Measurements from ENCODE around the gene SCAMP2. TPM values are rescaled to one million over a fixed set of nuclear protein-coding genes. Genes with fewer than 3 reads are reported as not detected.
"Not testable (repeated sequence)": the region's sequence is repeated elsewhere in the genome, so short reads cannot be mapped to it uniquely, and the experiment has no call there.

The SCAMP2 gene
- 100 to 1,000 TPM; 108 to 115 TPM for total RNA-seq

GRCh38 chr15:74873036-74873755 lies at the start of gene SCAMP2:
Gene SCAMP2 (minus strand): TSS chr15:74873365. CDS start chr15:74873255, 110 bp downstream.
- Mint-ChIP-seq H3K9me3 (ENCODE audit: low read depth) (no peaks in the 10 kb centered on the region), H3K4me1 (peaks cover 46% of the 10 kb centered on the region), H3K27me3 (no peaks in the 10 kb centered on the region), H3K4me3 (peak within 1 kb of the TSS; percentile 94), H3K36me3 (peaks cover 25% of the 10 kb centered on the region), H3K27ac (peak within 1 kb of the TSS; percentile 94)
- CTCF ChIA-PET = interaction anchor here (0.6 to 6.0 kb wide), 6 partner anchors 21 to 105 kb away, joined by 3 to 67 read pairs (median 3); no protein-coding TSS in a partner anchor
- peak; percentile 93 for ATAC-seq
- DNase-seq = peak; percentile 97

- Mint-ChIP-seq H3K4me1 (peaks cover 16% of the 10 kb centered on the region), H3K27ac (no peak overlapping the region), H3K4me3 (no peak overlapping the region), H3K27me3 (no peaks in the 10 kb centered on the region), H3K9me3 (ENCODE audit: low read depth) (no peaks in the 10 kb centered on the region), H3K36me3 (peaks cover 52% of the 10 kb centered on the region)
- CTCF ChIA-PET = interaction anchor here (0.8 to 3.9 kb wide), 2 partner anchors 19 to 151 kb away, joined by 4 to 15 read pairs; no protein-coding TSS in a partner anchor
- no peak for DNase-seq
- ATAC-seq = no peak
These were observed 47.3 kb upstream of the SCAMP2 start for GRCh38 chr15:74920456-74920855.

- Mint-ChIP-seq H3K36me3 (peaks cover 54% of the 10 kb centered on the region), H3K4me1 (peaks cover 10% of the 10 kb centered on the region), H3K27me3 (no peaks in the 10 kb centered on the region), H3K9me3 (ENCODE audit: low read depth) (no peaks in the 10 kb centered on the region), H3K4me3 (no peak overlapping the region), H3K27ac (no peak overlapping the region)
- CTCF ChIA-PET = interaction anchor here (0.8 to 1.9 kb wide), 2 partner anchors 11 to 13 kb away, joined by 3 to 7 read pairs; partner anchors contain the start of gene FAM219B
- DNase-seq (no peak), ATAC-seq (no peak)
These were observed 44.5 kb upstream of the SCAMP2 start for GRCh38 chr15:74917676-74918075.

- CTCF ChIA-PET; DNase-seq; H3K4me3 Mint-ChIP-seq; H3K9me3 Mint-ChIP-seq (ENCODE audit: low read depth); H3K27me3 Mint-ChIP-seq; ATAC-seq; H3K4me1 Mint-ChIP-seq: not testable (repeated sequence)
- H3K36me3 Mint-ChIP-seq = peaks cover 35% of the 10 kb centered on the region
- peak overlapping the region; percentile 43 for H3K27ac Mint-ChIP-seq
These were observed 40.6 kb upstream of the SCAMP2 start for GRCh38 chr15:74913799-74914198.

- H3K4me1 Mint-ChIP-seq = no peaks in the 10 kb centered on the region
- CTCF ChIA-PET = interaction anchor here (3.9 kb wide), 1 partner anchor 11 kb away, joined by 23 read pairs; no protein-coding TSS in a partner anchor
- no peak overlapping the region for H3K27ac Mint-ChIP-seq
These were observed 39.9 kb upstream of the SCAMP2 start for GRCh38 chr15:74913041-74913440.

GRCh38 chr15:74908635-74909034 lies 35.5 kb upstream of the SCAMP2 start:
- ATAC-seq (no peak), DNase-seq (no peak)
- H3K36me3 Mint-ChIP-seq = peaks cover 22% of the 10 kb centered on the region
- H3K4me1 Mint-ChIP-seq = peaks cover 27% of the 10 kb centered on the region
- H3K9me3 Mint-ChIP-seq (ENCODE audit: low read depth) = no peaks in the 10 kb centered on the region
- no peak overlapping the region for H3K27ac Mint-ChIP-seq
- CTCF ChIA-PET = interaction anchor here (1.1 to 9.0 kb wide), 4 partner anchors 13 to 506 kb away, joined by 4 to 101 read pairs (median 21); no protein-coding TSS in a partner anchor
- no peaks in the 10 kb centered on the region for H3K27me3 Mint-ChIP-seq
- no peak overlapping the region for H3K4me3 Mint-ChIP-seq

More at GRCh38 chr15:74913041-74913440, 39.9 kb upstream of the SCAMP2 start:
- DNase-seq = no peak
- no peak for ATAC-seq
- Mint-ChIP-seq H3K4me3 (no peak overlapping the region), H3K27me3 (no peaks in the 10 kb centered on the region), H3K9me3 (ENCODE audit: low read depth) (no peaks in the 10 kb centered on the region), H3K36me3 (peaks cover 30% of the 10 kb centered on the region)

GRCh38 chr15:74907163-74907870 lies 34.2 kb upstream of the SCAMP2 start:
- Mint-ChIP-seq H3K27ac (peak overlapping the region; percentile 95), H3K36me3 (peaks cover 24% of the 10 kb centered on the region), H3K9me3 (ENCODE audit: low read depth) (no peaks in the 10 kb centered on the region), H3K27me3 (no peaks in the 10 kb centered on the region), H3K4me1 (peaks cover 28% of the 10 kb centered on the region), H3K4me3 (peak overlapping the region; percentile 93)
- CTCF ChIA-PET = interaction anchor here (0.5 to 9.0 kb wide), 18 partner anchors 10 to 272 kb away, joined by 3 to 101 read pairs (median 4); no protein-coding TSS in a partner anchor
- no peak for ATAC-seq
- DNase-seq = no peak

- H3K27me3 Mint-ChIP-seq = no peaks in the 10 kb centered on the region
- CTCF ChIA-PET = interaction anchor here (0.7 to 9.0 kb wide), 24 partner anchors 11 to 283 kb away, joined by 3 to 101 read pairs (median 4); partner anchors contain the start of genes RPP25 and SCAMP2
- peak within 1 kb of the TSS; percentile 93 for H3K4me3 Mint-ChIP-seq
- peak; percentile 90 for DNase-seq
- ATAC-seq = peak; percentile 93
- no peaks in the 10 kb centered on the region for H3K9me3 Mint-ChIP-seq (ENCODE audit: low read depth)
- peaks cover 29% of the 10 kb centered on the region for H3K36me3 Mint-ChIP-seq
- H3K27ac Mint-ChIP-seq = peak within 1 kb of the TSS; percentile 95
- peaks cover 34% of the 10 kb centered on the region for H3K4me1 Mint-ChIP-seq
These were observed 33.4 kb upstream of the SCAMP2 start, which contains the start of gene FAM219B for GRCh38 chr15:74906450-74907162. Gene FAM219B (minus strand): TSS chr15:74906851. CDS start chr15:74906800, 51 bp downstream.

GRCh38 chr15:74906067-74906449 lies 32.9 kb upstream of the SCAMP2 start:
- peak overlapping the region; percentile 79 for H3K27ac Mint-ChIP-seq
- H3K4me1 Mint-ChIP-seq = peaks cover 40% of the 10 kb centered on the region
- CTCF ChIA-PET = interaction anchor here (0.7 to 9.0 kb wide), 26 partner anchors 10 to 282 kb away, joined by 3 to 101 read pairs (median 4); partner anchors contain the start of genes MPI, RPP25 and SCAMP2
- peak; percentile 56 for DNase-seq
- ATAC-seq = peak; percentile 35
- H3K4me3 Mint-ChIP-seq = peak overlapping the region; percentile 93
- peaks cover 25% of the 10 kb centered on the region for H3K36me3 Mint-ChIP-seq
- no peaks in the 10 kb centered on the region for H3K27me3 Mint-ChIP-seq
- no peaks in the 10 kb centered on the region for H3K9me3 Mint-ChIP-seq (ENCODE audit: low read depth)

- no peaks in the 10 kb centered on the region for H3K27me3 Mint-ChIP-seq
- CTCF ChIA-PET = interaction anchor here (0.6 to 9.0 kb wide), 8 partner anchors 10 to 273 kb away, joined by 3 to 101 read pairs (median 4); no protein-coding TSS in a partner anchor
These were observed 31.1 kb upstream of the SCAMP2 start for GRCh38 chr15:74904190-74904805.

GRCh38 chr15:74903676-74904075 lies 30.5 kb upstream of the SCAMP2 start:
- H3K27me3 Mint-ChIP-seq = no peaks in the 10 kb centered on the region
- H3K4me3 Mint-ChIP-seq = no peak overlapping the region
- peaks cover 41% of the 10 kb centered on the region for H3K36me3 Mint-ChIP-seq
- no peaks in the 10 kb centered on the region for H3K9me3 Mint-ChIP-seq (ENCODE audit: low read depth)
- peaks cover 50% of the 10 kb centered on the region for H3K4me1 Mint-ChIP-seq
- DNase-seq = no peak
- ATAC-seq = no peak
- peak overlapping the region; percentile 11 for H3K27ac Mint-ChIP-seq
- CTCF ChIA-PET = interaction anchor here (0.6 to 9.0 kb wide), 6 partner anchors 10 to 272 kb away, joined by 3 to 101 read pairs (median 6); no protein-coding TSS in a partner anchor

More at GRCh38 chr15:74904190-74904805, 31.1 kb upstream of the SCAMP2 start:
- ATAC-seq (no peak), DNase-seq (no peak)
- H3K27ac Mint-ChIP-seq = peak overlapping the region; percentile 52
- H3K9me3 Mint-ChIP-seq (ENCODE audit: low read depth) = no peaks in the 10 kb centered on the region
- peaks cover 36% of the 10 kb centered on the region for H3K36me3 Mint-ChIP-seq
- H3K4me3 Mint-ChIP-seq = peak overlapping the region; percentile 93
- H3K4me1 Mint-ChIP-seq = peaks cover 44% of the 10 kb centered on the region

Measured in activated CD8-positive, alpha-beta memory T cell treated with anti-CD3 and anti-CD28 coated beads, Interleukin-2, amount 10 ng/mL, durations not matched to agents 7 days and 5 days (primary cell).